ENCODE data around the gene DVL1. TPM values are rescaled to one million over a fixed set of nuclear protein-coding genes. Genes with fewer than 3 reads are reported as not detected.
A peak's percentile ranks its signal among the peaks of the same experiment; 100 is the strongest.

DVL1 gene
- total and polyA plus RNA-seq, 9 of the 15 experiments (the other 6 are each of a cell fraction or from before 2014, with no cell fraction given): 0.62 to 135 (median 24.3) TPM

DNA sequence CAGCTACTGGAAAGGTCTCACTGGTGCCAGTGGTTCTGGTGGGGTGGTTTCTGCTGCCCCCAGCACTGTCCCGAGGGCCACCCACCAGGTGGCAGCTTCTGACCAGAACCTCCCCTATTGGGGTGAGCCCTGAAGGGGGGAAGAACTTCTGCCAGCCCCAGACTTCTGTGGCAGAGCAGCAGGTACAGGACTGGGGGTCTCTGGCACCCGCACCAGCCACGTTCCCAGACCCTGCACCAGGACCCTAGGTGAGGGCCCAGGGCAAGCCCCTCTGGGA is 39.2 kb downstream of the DVL1 start:
- no peaks in the 10 kb centered on the region for H3K27me3 ChIP-seq (ENCODE audit: control insufficient read depth in 2 of 2, insufficient read depth in 2 of 2, low read length in 2 of 2)
- peaks cover 16% of the 10 kb centered on the region for H4K20me1 ChIP-seq (replicated peaks; ENCODE audit: control insufficient read depth, insufficient read depth, low read length)
- intact Hi-C loops (cut with micrococcal nuclease) (no loop called here), in situ Hi-C loops (cut with MboI) (no loop called here)
- H3K9ac ChIP-seq (ENCODE audit: insufficient read depth in 1 of 2, low read depth in 2 of 2, low read length in 2 of 2): peak overlapping the region in 1 of 2 experiments; percentile 97; a peak in 2 of 4 replicates
- no TSS peak for BruUV-seq (replicated peaks)
- 0 out of 2 replicates have a peak overlapping the region, but pooled peaks have one; percentile 88 for H3K4me2 ChIP-seq (ENCODE audit: insufficient read depth, low read length)
- H3K36me3 ChIP-seq (ENCODE audit: control insufficient read depth, insufficient read depth, low read length): peaks cover 60% of the 10 kb centered on the region
- FAIRE-seq: no peak
- TF ChIP-seq LCOR (CRISPR knock-in tag; IDR thresholded peaks at IDR 0.05) (no peak), MECOM (CRISPR knock-in tag; IDR thresholded peaks at IDR 0.05) (no peak), RAD21 (CRISPR knock-in tag; conservative IDR thresholded peaks at IDR 0.05 in 1 of 2, IDR thresholded peaks at IDR 0.05 in 1 of 2) (0 out of 4 replicates have a peak, but pooled peaks of 1 of the 2 experiments have one; percentile 12), HSF4 (CRISPR knock-in tag; IDR thresholded peaks at IDR 0.05; ENCODE audit: borderline replicate concordance) (no peak), POLR2G (IDR thresholded peaks at IDR 0.05; ENCODE audit: low read depth, low read length) (peak; percentile 31), POLR2A (conservative IDR thresholded peaks at IDR 0.05) (0 out of 2 replicates have a peak, but pooled peaks have one; percentile 3), PHB2 (IDR thresholded peaks at IDR 0.05; ENCODE audit: low read depth) (no peak)
- TF ChIP-seq, protein P1, sequence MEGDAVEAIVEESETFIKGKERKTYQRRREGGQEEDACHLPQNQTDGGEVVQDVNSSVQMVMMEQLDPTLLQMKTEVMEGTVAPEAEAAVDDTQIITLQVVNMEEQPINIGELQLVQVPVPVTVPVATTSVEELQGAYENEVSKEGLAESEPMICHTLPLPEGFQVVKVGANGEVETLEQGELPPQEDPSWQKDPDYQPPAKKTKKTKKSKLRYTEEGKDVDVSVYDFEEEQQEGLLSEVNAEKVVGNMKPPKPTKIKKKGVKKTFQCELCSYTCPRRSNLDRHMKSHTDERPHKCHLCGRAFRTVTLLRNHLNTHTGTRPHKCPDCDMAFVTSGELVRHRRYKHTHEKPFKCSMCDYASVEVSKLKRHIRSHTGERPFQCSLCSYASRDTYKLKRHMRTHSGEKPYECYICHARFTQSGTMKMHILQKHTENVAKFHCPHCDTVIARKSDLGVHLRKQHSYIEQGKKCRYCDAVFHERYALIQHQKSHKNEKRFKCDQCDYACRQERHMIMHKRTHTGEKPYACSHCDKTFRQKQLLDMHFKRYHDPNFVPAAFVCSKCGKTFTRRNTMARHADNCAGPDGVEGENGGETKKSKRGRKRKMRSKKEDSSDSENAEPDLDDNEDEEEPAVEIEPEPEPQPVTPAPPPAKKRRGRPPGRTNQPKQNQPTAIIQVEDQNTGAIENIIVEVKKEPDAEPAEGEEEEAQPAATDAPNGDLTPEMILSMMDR (IDR thresholded peaks at IDR 0.05 in 2 of 3, conservative IDR thresholded peaks at IDR 0.05 in 1 of 3; ENCODE audit: insufficient read depth in 2 of 3, low read depth in 1 of 3, low read length in 3 of 3): peak in 2 of 3 experiments; percentile 1 to 19; a peak in 1 of 6 replicates
- 83% methylated on average over 3 of the region's 3 CpGs for WGBS (ENCODE audit: insufficient coverage, low coverage, missing lambda C conversion rate)
- peaks cover 30 to 97% of the 10 kb centered on the region in 2 experiments for H3K4me1 ChIP-seq (replicated peaks in 1 of 2; ENCODE audit: control insufficient read depth in 2 of 2, insufficient read depth in 2 of 2, low read length in 2 of 2)
- H3K9me3 ChIP-seq (replicated peaks; ENCODE audit: control insufficient read depth, insufficient read depth, low read depth, low read length): no peaks in the 10 kb centered on the region
- CTCF ChIA-PET (ENCODE audit: low intra/inter-chr PET ratio): interaction anchor here (0.7 kb wide), 1 partner anchor 742 kb away, joined by 3 read pairs; no protein-coding TSS in a partner anchor
- H3K79me2 ChIP-seq (ENCODE audit: control insufficient read depth, insufficient read depth, low read length): peaks cover 53% of the 10 kb centered on the region
- ATAC-seq: no peak
- H3K9me1 ChIP-seq (ENCODE audit: control insufficient read depth, insufficient read depth, low read length): no peaks in the 10 kb centered on the region
- H3K4me3 ChIP-seq: peak overlapping the region; percentile 94; the same call in 1 of the 2 replicates
- DNase-seq (ENCODE audit: extremely low read depth in 1 of 4, low spot score in 3 of 4): no peak
- H2AFZ ChIP-seq (ENCODE audit: low read depth, low read length): no peak overlapping the region
- POLR2A ChIA-PET: interaction anchor here (0.7 to 3.5 kb wide), 4 partner anchors 10 to 127 kb away, joined by 3 to 30 read pairs (median 4); no protein-coding TSS in a partner anchor
- H3K27ac ChIP-seq (ENCODE audit: extremely low read depth, low read depth, low read length): no peak overlapping the region
